GM19455 (cell line): ENCODE data around the gene SETDB1.

Source experiments
- ATAC-seq: cut with Tn5 transposase; IDR thresholded peaks from one replicate; pipeline ENCODE4 v1.9.1; 2021; ENCODE audit not compliant: unreplicated experiment

The SETDB1 gene

DNA sequence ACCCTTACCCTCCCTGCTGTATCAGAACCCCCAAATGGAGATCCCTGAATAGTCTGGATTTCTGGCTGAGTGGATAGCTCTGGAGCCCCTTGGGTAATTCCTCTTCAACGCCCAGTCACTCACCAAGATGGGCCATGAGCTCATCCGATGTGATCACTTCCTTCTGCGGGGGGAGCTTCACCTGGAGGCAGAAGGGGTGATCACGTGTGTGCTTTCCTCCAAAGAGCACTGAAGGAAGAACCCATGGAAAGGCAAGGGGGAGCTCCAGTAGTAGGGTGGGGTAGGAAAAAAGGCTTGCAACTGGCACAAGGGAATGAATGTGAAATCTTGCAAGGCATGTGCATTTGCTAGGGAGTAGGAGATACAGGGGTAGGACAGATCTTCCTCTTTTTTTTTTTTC, 75.4 kb downstream of the SETDB1 start:
- ATAC-seq: no peak

DNA sequence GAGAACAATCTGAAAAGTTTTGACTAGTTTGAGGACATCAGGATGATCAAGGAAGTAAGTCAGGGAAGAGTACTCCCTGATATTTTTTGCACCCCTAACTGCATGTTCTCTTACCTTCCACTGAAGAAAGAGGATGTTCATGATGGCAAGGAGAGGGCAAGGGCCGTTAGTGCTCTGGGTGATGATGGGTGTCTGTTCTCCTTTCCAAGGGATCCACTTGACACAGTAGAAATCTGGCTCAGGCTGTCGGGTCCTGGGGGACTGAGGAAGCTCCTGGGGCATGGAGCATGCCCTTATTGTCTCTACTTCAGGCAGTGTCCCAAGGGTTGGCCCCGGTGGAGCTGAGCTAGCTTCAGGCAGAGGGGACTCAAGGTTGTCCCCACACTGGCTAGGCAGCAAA, 75.9 kb downstream of the SETDB1 start:
- no peak for ATAC-seq

DNA sequence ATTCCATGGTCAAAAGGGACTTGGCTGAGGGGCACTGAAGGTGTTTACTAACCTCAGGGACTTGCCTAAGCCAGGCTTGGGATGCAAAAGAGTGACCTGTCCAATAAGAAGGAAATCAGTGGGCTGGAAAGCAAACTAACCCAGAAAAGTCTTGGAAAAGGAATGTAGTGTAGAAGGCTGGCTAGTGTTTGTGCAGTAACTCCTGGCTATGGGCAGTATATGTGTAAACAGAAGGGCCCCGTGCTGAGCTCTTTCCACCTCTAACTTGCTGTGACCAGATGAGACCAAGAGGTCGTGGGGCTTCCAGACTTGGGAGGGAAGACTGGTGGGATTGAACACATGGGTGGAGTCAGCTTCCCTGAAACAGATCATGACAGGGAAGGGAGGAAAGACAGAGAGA, 76.4 kb downstream of the SETDB1 start:
- ATAC-seq: no peak

DNA sequence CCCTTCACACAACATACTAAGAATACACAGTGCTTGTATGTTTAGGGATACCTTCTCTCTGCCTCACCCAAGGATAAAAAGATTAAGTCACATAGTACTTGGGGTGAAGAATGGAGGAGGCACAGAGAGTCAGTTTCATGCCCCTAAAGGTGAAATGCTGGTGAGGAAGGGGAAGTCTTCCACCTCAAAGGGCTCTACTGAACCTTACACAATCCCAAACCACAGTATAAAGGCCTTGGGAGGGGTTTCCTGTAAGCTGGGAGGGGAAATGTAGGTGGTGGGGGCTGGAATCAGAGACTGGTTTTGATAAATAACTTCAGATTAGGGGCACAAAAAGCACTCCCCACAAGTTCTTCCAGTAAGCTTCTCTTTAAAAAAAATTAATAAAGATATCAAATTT, 77.0 kb downstream of the SETDB1 start:
- no peak for ATAC-seq

DNA sequence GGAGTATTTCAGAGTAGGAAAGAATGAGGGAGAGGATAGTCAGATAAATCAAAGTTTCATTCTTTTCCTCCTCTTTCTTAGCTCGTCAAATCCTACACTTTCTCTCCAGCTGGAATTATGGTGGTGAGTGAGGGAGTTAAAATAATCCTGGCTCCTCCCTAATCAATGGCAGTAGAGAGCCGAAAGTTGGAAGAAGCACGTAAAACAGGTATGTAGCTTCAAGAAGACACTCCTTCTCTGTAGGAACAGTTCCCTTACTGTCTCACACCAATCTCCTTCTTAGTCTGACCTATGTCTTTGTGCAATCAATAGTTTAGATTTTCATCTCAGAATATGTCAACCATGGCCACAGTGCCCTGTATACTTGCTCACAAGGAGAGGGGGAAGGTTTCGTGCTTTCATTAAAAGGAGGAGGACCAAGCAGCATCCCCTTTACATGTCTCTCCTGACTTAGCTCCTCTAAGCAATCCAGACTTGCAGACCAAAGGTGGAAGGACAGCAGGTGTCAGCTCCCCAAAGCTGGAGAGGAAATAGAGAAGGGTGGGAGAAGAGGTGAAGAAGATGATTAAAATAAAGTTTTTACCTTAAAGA, 79.7 kb downstream of the SETDB1 start:
- no peak for ATAC-seq

DNA sequence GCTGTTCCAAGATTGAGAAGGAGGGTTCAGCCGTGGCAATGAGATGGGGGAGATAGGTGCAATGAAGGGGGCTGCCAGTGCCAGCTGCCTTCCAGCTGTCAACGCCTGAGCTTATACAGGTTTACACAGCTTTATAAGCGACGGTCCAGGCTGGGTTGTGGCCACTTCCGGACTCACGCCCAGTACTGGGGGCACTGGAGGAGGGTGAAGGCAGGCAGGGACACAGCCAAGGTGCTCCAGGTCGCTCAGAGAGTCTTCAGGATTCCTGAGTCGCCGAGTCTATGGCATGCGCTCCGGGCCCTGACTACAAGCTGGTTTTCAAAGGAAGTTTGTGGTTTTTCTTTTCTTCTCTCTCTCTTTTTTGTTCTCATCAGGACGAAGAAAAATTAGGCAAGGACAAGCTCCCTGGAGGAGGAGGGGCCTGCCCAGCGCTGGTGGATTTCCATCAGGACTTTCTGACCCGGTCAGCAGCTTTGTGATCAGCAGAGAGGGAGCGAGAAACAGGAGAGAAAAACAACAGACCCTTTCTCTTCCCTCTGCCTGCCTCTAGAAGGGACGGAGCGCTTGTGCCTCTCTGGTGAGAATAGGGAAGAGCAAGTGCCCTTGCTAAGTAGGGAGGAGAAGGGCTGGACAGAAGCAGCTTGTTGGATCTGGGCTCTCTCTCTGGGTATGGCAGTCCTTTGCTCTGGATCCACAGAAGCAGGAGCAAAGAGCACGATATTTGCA, 80.3 kb downstream of the SETDB1 start, which contains the start of gene MINDY1:
MINDY1 (minus strand) TSS at position 576 of the 726 bp plus-strand sequence. CDS start 4,285 bp downstream, outside the sequence.
- no peak for ATAC-seq

DNA sequence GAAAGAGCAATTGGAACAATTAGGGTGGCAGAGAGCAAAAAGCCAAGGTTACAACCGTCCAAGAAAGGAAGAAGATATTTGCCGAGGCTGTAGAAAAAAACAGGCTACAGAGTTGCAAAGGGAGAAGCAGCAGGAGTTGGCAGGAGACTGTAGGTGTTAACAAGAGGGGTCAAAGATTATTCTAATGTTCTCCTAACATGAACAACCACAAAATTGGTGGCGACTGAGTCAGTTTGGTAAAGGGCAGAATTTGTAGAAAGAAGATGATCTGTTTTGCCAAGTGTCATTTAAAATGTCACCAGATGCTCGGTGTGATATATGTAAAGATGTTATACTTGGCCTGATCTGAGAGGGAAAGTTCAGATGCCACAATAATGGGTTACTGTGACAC, 81.7 kb downstream of the SETDB1 start:
- no peak for ATAC-seq

DNA sequence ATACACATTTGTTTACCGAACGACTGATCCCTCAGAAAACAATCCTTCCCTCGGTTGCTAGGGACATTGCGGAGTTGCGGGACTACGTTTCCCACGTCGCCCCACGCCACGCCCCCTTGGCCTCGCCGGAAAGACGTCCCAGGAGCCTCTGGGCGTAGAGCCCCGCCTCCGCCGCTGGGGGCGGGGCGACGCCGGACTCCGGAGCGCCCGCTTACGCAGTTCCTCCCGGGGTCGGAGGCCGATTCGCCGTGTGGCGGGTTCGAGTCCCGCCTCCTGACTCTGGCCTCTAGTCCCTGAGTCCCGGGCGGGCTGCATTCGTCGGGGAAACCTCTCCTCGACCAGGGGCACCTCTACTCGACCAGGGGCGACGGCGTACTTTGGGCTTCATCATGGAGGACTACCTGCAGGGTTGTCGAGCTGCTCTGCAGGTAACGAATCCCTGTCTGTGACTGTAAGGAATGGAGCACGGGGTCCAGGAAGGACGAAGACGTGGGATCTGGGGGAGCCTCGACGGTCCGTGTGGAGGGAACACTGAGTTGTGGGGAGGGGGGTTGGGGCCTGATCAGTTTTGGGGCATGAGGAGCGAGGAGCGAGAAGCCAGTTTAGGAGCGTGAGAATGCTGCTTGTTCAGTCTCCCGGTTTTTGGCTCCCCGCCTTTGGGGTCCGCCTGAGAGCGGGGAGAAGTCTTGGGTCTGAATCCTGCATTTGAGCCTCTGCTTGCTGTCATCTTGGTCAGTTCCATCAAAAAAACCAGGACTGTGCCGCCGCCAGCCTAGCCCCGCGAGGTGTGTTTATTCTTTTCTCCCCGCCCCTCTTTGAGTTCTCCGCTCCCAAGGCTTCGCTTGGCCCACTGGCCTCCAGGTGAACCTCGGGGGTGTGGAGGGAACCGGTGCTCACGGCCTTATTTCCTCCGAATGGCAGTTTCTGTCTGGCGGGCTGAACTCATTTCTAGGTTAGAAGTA, 82.4 kb downstream of the SETDB1 start, which contains the start of gene PRUNE1:
PRUNE1 (plus strand) TSS at position 206 of the 962 bp plus-strand sequence; CDS start at position 390, 184 bp downstream.
- peak; percentile 80 for ATAC-seq

DNA sequence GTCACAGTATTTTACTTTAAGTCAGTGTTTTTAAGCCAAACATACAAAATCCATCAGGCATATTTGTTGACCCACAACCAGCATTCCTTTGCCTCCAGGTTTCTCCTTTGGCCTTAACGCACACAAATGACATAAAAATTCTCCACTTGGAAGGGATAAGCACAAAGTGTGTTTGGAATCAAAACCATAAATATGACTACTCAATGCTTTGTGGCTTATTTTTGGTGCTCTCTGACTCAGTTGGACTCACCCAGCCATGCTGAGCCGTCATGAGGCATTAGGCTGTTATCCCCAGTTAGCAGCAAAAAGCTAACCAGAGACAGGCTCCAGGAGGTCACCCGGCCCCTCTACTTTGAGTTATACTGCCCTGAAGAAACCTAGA, 83.0 kb downstream of the SETDB1 start:
- ATAC-seq: no peak

DNA sequence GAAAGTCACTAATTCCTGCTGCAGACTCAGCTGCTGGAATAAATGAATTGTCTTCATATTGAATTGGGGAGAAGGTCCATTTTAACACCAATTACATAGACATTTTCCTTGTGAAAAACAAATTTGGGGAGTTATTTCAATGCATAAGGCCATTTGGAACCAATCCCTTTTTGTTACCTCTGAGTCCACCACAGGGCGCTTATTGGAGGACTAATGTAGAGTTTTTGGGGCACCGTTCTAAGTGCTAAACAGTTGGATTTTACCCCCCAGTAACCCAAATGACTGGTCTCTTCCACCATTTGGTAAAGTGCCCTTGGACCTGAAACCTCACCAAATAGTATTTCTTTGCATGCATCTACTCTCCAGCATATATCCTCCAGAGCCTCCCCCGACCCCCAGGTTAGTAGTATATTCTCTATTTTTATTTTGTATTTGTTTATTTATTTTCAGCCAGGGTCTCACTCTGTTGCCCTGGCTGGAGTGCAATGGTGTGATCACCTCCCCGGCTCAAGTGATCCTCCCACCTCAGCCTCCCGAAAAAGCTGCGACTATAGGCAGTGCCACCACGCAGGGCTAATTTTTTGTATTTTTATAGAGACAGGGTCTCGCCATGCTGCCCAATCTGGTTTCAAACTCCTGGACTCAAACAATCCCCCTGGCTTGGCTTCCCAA, 83.6 kb downstream of the SETDB1 start:
- no peak for ATAC-seq

DNA sequence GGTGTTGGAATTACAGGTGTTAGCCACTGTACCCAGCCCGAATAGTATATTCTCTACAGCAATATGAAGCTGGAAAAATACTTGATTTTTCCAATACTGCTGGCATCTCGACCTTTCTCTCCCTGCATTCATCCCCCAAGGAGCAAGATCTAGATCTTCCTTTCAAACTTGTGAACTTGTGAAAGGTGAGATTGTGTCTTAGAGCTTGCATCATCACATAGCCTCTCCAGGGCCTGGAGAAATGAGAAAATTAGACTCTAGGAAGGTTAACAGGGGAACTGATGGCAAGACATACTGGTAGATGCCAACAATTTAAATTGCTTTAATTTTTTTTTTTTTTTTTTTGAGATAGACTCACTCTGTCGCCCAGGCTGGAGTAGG, 84.2 kb downstream of the SETDB1 start:
- no peak for ATAC-seq

DNA sequence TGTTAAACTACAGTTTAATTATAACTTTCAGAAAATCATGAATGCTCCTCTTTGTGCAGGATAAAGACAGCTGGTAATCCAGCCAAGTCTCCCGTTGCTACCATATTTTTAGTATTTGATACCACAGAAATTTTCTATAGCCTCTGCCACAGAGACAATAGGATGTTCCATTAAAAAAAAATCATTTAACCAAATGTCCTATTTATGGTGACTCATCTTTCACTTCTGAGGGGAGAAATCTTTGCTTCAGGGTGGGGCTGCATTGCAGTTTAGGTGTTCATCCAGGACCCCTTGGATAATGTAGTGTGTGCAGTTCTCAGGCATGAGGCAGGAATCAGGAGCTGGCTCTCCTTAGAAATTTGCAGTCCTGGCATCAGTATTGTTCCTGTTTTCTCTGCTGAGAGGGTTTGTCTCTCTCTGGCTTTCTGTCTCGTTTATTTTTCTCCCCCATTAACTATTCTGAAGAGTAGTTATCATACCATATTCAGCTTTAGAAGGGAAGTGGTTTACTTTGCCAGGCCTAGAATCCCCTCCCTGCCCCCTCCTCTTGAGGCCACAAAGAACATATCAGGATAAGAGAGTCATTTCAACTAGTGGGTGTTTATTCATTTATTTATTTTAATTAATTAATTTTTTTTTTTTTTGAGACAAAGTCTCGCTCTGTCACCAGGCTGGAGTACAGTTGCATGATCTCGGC, 85.1 kb downstream of the SETDB1 start:
- no peak for ATAC-seq

DNA sequence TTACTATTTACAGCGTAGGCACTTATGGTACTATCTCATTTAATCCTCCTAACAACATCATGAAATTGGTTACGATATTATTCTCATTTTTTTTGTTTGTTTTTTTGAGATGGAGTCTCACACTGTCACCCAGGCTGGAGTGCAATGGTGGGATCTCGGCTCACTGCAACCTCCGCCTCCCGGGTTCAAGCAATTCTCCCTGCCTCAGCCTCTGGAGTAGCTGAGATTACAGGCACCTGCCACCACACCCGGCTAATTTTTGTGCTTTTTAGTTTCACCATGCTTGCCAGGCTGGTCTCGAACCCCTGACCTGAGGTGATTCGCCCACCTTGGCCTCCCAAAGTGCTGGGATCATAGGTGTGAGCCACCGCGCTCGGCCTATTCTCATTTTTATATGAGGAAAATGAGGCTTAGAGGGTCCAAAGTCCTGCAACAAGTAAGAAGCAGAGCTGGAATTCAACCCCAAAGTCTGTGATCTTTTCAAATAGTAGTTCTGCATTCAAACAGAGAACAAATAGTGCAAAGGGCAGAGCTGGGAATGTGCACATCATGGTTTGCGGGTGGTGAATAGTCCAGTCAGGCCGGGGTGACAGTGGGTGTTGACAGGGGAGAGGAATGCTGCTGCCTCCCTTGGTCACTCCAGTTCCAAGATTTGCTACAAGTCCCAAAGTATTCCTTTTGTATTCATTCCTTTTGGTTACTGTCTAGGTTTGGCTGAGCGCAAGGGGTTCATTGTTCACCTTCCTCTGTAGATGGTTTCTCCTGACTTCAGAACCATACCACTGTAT, 86.7 kb downstream of the SETDB1 start:
- no peak for ATAC-seq

DNA sequence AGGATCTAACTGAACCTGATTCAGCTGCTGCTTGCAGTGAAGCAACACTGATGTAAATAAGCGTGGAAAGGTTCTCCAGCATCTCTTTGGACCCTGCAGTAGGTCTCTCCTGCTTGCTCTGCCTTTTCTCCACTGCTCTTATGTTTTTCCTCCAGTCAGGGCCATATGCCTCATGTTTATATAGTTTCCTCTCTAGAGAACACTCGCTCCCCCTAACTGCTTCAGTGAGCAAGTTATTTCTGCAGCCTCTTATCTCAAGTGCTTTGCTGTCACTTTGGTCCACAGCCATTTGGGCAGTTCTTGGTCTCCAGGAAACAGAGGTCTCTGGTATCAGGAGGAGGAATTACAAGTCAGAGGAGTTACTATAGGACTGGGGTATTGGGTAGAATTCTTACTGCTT, 87.4 kb downstream of the SETDB1 start:
- no peak for ATAC-seq
